Adrenal gland (tissue), 12 donors: ENCODE data around the gene GDF2. TPM values are rescaled to one million over a fixed set of nuclear protein-coding genes. Genes with fewer than 3 reads are reported as not detected.
A peak's percentile ranks its signal among the peaks of the same experiment; 100 is the strongest.

Experiments used
- DNase-seq, 7 donors: peaks; one replicate each; pipeline ENCODE4 v3.0.0-alpha.2; 2019 to 2020
- H3K27ac ChIP-seq, 5 donors: fragments of 200-600 bp; sonication (generic) in 4 of 5; 1 replicate in 3 of 5; 2 replicates in 2 of 5; pipeline versions ENCODE4 v1.5.1 to v1.8.0; 2016 to 2020; ENCODE audit warnings: mild to moderate bottlenecking in 1 of 5
- H3K27me3 ChIP-seq: fragments of 200-600 bp; 2 replicates; pipeline ENCODE4 v1.8.0; 2021
- H3K36me3 ChIP-seq, 2 donors: fragments of 200-600 bp; replicated peaks in 1 of 2; 1 replicate in 1 of 2; 2 replicates in 1 of 2; pipeline versions ENCODE4 v1.5.1 to v1.8.0; 2018 to 2022
- H3K4me1 ChIP-seq, 2 donors: fragments of 200-600 bp; replicated peaks in 1 of 2; 1 replicate in 1 of 2; 2 replicates in 1 of 2; pipeline versions ENCODE4 v1.5.1 to v1.8.0; 2018 to 2021
- H3K4me3 ChIP-seq, 4 donors: fragments of 200-600 bp; sonication (generic) in 3 of 4; one replicate each; pipeline ENCODE4 v1.5.1; 2016 to 2018
- H3K9me3 ChIP-seq, 3 donors: fragments of 200-600 bp; sonication (generic) in 1 of 3; replicated peaks in 1 of 3; 1 replicate in 2 of 3; 2 replicates in 1 of 3; pipeline versions ENCODE4 v1.5.1 to v1.8.0; 2016 to 2021
- POLR2A ChIP-seq, 2 donors: fragments of 450-650 bp; IDR thresholded peaks; one replicate each; pipeline ENCODE4 v1.6.1; 2017; ENCODE audit warnings: antibody characterized with exemption in 2 of 2, mild to moderate bottlenecking in 2 of 2, moderate library complexity in 1 of 2
- WGBS, 4 donors: extraction: QIAGEN DNeasy Blood & Tissue Kit in 2 of 4; methylation state at CpG; one replicate each; pipeline versions ENCODE4 v1.1.5 to v1.1.7; 2013 to 2017; 5-methylcytosine and 5-hydroxymethylcytosine counted together
- intact Hi-C, 2 donors: fragments of 100-400 bp; cut with DNase I; formaldehyde crosslinking; loops; one replicate each; pipeline versions ENCODE4 v1.14.1 to v1.15.0; 2022 to 2023
- polyA plus RNA-seq, 3 donors: library from polyadenylated mRNA; stranded (reverse); fragments of 200-250 nt in 2 of 3; fragments of 350-450 nt in 1 of 3; fragmentation: Illumina TruSeq in 1 of 3; extraction: RNeasy Lipid Tissue Mini Kit (QIAGEN cat#74804) in 1 of 3; gene quantifications; one replicate each; pipeline ENCODE4 v1.2.3, GENCODE V29; 2013 to 2014
- total RNA-seq, 9 donors: library from RNA; depleted of rRNA in 4 of 9; stranded (reverse); fragments of >200 nt in 4 of 9; fragments of 120-200 nt in 1 of 9; fragmentation: NEBNext Ultra II Directional in 1 of 9; extraction: Animal tissue kit (Norgen Biotek cat#: 25700) in 1 of 9; gene quantifications; one replicate each; pipeline versions ENCODE4 v1.1.0 to v1.2.4, GENCODE V29; 2013 to 2023
- TF ChIP-seq, protein P1 (sequence below), 6 experiments: fragments of 450-650 bp in 4 of 6; fragments of 200-600 bp in 2 of 6; sonication (generic) in 1 of 6; IDR thresholded peaks; 1 replicate in 5 of 6; 2 replicates in 1 of 6; pipeline versions ENCODE4 v1.5.1 to v1.8.0; 2016 to 2021; ENCODE audit warnings: antibody characterized with exemption in 6 of 6, mild to moderate bottlenecking in 2 of 6, moderate library complexity in 1 of 6
- donor health status: healthy with polysubstance abuse.
- donor health status: Bipolar disorder and iron deficiency.
- donor health status: DM: yes; HTN: yes; CAD: no.
- donor health status: DM: no; HTN: no; CAD: no.
- donor health status: DM: no; HTN: no; CAD: no.
- donor health status: DM: yes; HTN: yes; CAD: no.

The GDF2 gene
- total and polyA plus RNA-seq, 12 donors: 0.11 TPM; not detected in 11

DNA sequence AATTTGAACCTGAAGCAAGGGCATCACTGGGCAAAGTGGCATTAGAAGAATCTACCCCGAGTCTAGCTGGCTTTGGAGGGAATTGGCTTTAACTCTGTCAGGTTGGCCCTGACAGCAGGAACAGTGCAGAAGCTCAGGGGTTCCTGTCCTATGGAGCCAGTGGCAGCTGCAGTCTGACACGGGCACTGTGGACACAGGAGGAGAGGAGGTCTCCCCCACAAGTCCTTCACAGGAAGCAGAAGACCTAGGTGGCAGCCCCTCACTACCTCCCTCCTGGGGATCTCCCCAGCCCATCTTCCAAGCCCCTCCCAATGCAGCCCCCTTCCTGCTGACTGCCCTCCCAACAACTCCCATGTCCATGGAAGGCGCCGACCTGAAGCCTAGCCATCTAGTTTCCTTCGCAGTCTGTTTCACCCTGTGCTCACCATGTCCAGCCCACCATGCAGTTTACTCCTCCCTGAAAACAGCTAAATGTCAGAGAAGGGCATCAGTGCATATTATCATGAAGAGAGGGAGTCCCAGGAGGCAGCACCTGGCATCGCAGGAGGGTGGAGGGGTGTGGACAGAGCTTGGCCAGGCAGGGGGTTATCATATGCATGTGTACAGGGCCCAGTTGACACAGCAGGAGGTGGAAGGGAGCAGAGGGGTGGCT is 40.1 kb upstream of the GDF2 start:
- no peaks in the 10 kb centered on the region for H3K4me1 ChIP-seq
- no peak overlapping the region for H3K27ac ChIP-seq
- intact Hi-C loops: no loop called here
- no peak for DNase-seq
- no peaks in the 10 kb centered on the region for H3K27me3 ChIP-seq
- TF ChIP-seq, protein P1, sequence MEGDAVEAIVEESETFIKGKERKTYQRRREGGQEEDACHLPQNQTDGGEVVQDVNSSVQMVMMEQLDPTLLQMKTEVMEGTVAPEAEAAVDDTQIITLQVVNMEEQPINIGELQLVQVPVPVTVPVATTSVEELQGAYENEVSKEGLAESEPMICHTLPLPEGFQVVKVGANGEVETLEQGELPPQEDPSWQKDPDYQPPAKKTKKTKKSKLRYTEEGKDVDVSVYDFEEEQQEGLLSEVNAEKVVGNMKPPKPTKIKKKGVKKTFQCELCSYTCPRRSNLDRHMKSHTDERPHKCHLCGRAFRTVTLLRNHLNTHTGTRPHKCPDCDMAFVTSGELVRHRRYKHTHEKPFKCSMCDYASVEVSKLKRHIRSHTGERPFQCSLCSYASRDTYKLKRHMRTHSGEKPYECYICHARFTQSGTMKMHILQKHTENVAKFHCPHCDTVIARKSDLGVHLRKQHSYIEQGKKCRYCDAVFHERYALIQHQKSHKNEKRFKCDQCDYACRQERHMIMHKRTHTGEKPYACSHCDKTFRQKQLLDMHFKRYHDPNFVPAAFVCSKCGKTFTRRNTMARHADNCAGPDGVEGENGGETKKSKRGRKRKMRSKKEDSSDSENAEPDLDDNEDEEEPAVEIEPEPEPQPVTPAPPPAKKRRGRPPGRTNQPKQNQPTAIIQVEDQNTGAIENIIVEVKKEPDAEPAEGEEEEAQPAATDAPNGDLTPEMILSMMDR (IDR thresholded peaks at IDR 0.05): no peak
- no peak for TF ChIP-seq POLR2A (IDR thresholded peaks at IDR 0.05)
- no peaks in the 10 kb centered on the region for H3K9me3 ChIP-seq
- WGBS, 4 donors: 76 to 95% (median 80%) methylated on average over 5 to 6 of the region's 6 CpGs
- no peaks in the 10 kb centered on the region for H3K36me3 ChIP-seq
- no peak overlapping the region for H3K4me3 ChIP-seq

DNA sequence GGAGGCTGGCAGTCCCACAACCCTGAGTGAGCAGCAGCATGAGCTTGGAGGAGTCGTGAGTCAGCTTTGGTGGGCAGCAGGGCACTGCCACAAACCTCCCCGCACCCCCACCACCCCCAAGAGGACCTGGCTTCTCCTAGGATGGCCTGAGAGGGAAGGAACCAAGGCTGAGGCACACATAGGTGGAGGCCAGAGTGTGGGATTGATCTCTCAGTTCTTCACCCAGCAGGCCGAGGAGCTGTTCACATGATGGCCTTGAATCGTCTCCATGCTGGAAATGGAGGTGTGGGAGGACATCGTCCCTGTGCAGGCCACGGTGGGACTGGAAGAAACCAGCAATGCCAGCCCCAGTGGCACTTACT is 39.6 kb upstream of the GDF2 start:
- intact Hi-C loops: no loop called here
- no peak overlapping the region for H3K4me3 ChIP-seq
- 55 to 71% (median 64%) methylated on average over 6 of the region's 6 CpGs for WGBS, 4 donors
- H3K9me3 ChIP-seq: no peaks in the 10 kb centered on the region
- no peak overlapping the region for H3K27ac ChIP-seq
- H3K4me1 ChIP-seq: no peaks in the 10 kb centered on the region
- no peaks in the 10 kb centered on the region for H3K36me3 ChIP-seq
- TF ChIP-seq, protein P1 (IDR thresholded peaks at IDR 0.05): no peak
- no peak for TF ChIP-seq POLR2A (IDR thresholded peaks at IDR 0.05)
- H3K27me3 ChIP-seq: no peaks in the 10 kb centered on the region
- no peak for DNase-seq

DNA sequence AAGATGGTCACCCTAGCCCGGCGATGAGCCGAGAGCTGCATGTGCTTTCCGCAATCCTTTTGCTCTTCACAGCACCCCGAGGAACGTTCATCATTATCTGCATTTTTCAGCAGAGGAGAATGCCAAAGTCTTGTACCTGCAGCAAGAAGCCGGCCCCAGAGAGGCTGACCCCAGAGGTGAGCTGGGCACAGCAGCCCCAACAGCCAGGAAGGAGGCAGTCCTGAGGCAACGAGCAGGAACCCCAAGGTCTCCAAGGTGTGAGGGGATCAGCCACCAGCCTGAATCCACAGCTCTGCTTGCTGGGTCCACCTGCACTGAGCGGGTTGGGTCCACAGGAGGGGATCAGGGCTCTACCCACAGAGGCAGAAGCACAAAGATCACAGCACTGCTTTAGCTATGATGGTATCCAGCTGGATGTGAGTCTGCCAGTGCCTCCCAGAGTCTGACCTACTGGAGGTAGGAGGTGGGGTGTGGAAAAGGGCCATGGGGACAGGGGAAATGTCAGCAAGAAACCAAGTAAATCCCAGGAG is 39.1 kb upstream of the GDF2 start:
- intact Hi-C loops: no loop called here
- H3K27me3 ChIP-seq: no peaks in the 10 kb centered on the region
- no peaks in the 10 kb centered on the region for H3K4me1 ChIP-seq
- H3K27ac ChIP-seq: no peak overlapping the region
- no peak for DNase-seq
- H3K4me3 ChIP-seq: no peak overlapping the region
- WGBS, 4 donors: 79 to 89% (median 85%) methylated on average over 8 to 9 of the region's 9 CpGs
- TF ChIP-seq POLR2A (IDR thresholded peaks at IDR 0.05): no peak
- TF ChIP-seq, protein P1 (IDR thresholded peaks at IDR 0.05): no peak
- H3K9me3 ChIP-seq: no peaks in the 10 kb centered on the region
- H3K36me3 ChIP-seq: no peaks in the 10 kb centered on the region

DNA sequence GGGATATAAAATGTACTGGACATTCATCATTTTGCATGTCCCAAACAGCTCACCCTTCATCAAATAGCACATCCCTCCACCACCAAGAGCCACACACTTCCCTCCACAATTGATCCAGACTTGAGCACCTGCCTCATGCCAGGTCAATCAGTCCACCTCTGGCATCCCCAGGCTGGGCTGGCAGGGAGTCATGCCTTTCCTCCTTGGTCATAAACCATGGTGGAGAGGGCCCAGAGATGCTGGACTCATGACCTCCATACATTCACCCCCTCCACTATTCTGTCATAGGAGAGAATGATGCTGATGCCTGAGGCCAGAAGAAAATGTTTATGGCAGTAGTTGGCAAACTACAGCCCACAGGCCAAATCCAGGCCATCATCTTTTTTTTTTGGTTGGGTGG is 38.4 kb upstream of the GDF2 start:
- intact Hi-C loops: no loop called here
- DNase-seq: peak in 1 of 7 donors; percentile 1
- TF ChIP-seq, protein P1 (IDR thresholded peaks at IDR 0.05): no peak
- no peak for TF ChIP-seq POLR2A (IDR thresholded peaks at IDR 0.05)

More for the DNA sequence above, 38.4 kb upstream of the GDF2 start:
- Histone ChIP-seq H3K4me1 (no peaks in the 10 kb centered on the region), H3K36me3 (no peaks in the 10 kb centered on the region), H3K4me3 (no peak overlapping the region), H3K9me3 (no peaks in the 10 kb centered on the region), H3K27me3 (no peaks in the 10 kb centered on the region), H3K27ac (no peak overlapping the region)
